K562 (cell line): ENCODE results near the gene BAG5. TPM values are rescaled to one million over a fixed set of nuclear protein-coding genes. Genes with fewer than 3 reads are reported as not detected.
A peak's percentile ranks its signal among the peaks of the same experiment; 100 is the strongest.

ENCODE experiments used
- ATAC-seq: fragments of 200-7000 bp; cut with Tn5 transposase; 3 replicates; pipeline ENCODE4 v1.9.1; 2020; ENCODE audit warnings: moderate library complexity
- BruUV-seq: library from RNA; stranded (reverse); fragments of 400-500 nt; replicated peaks from 2 replicates; lab custom pipeline; 2021; lab: Mats Ljungman, UMichigan
- CTCF ChIA-PET: fragments of 300-600 bp; formaldehyde crosslinking; extraction: SDS; loops from one replicate; lab custom pipeline; 2021; ENCODE audit warnings: low intra/inter-chr PET ratio; lab: Yijun Ruan, JAX
- POLR2A ChIA-PET: fragments of 300-600, 350-650 bp; sonication (Branson Sonifier 250); formaldehyde crosslinking; extraction: SDS; loops from one replicate; lab custom pipeline; 2021; ENCODE audit warnings: antibody characterized with exemption, inconsistent platforms; lab: Yijun Ruan, JAX
- DNase-seq, 4 experiments: peaks; one replicate each; pipeline versions ENCODE4 v3.0.0 to v3.0.0-alpha.2; 2011 to 2018; ENCODE audit warnings: low spot score in 3 of 4, mixed read lengths in 3 of 4; ENCODE audit errors: extremely low read depth in 1 of 4
- FAIRE-seq: peaks from 2 replicates; lab custom pipeline; 2011; peaks lifted over from hg19 to GRCh38; lab: Jason Lieb, UNC
- H2AFZ ChIP-seq: 2 replicates; pipeline ENCODE4 v1.6.0; 2011; ENCODE audit warnings: low read depth, low read length, control low read depth, inconsistent platforms
- H3K27ac ChIP-seq: fragments of 200-600 bp; 3 replicates; pipeline ENCODE4 v1.8.0; 2011; ENCODE audit warnings: low read depth, mild to moderate bottlenecking, control low read depth, inconsistent platforms, low read length, moderate library complexity, mixed read lengths; ENCODE audit errors: extremely low read depth
- H3K27me3 ChIP-seq, 2 experiments: fragments of 300-600 bp in 1 of 2; 2 replicates in 1 of 2; 3 replicates in 1 of 2; pipeline versions ENCODE4 v1.6.0 to v1.8.0; 2011; ENCODE audit warnings: inconsistent platforms in 2 of 2, low read length in 2 of 2, mild to moderate bottlenecking in 1 of 2, mixed read lengths in 1 of 2, moderate library complexity in 1 of 2; ENCODE audit not compliant: control insufficient read depth in 2 of 2, insufficient read depth in 2 of 2
- H3K36me3 ChIP-seq: fragments of 300-600 bp; 3 replicates; pipeline ENCODE4 v1.8.0; 2011; ENCODE audit warnings: mild to moderate bottlenecking, low read length, inconsistent platforms; ENCODE audit not compliant: control insufficient read depth, insufficient read depth
- H3K4me1 ChIP-seq, 2 experiments: fragments of 200-600 bp in 1 of 2; replicated peaks in 1 of 2; 2 replicates in 1 of 2; 3 replicates in 1 of 2; pipeline versions ENCODE4 v1.5.1 to v1.8.0; 2011; ENCODE audit warnings: inconsistent platforms in 2 of 2, low read length in 2 of 2, mild to moderate bottlenecking in 1 of 2, mixed read lengths in 1 of 2, moderate library complexity in 1 of 2; ENCODE audit not compliant: control insufficient read depth in 2 of 2, insufficient read depth in 2 of 2
- H3K4me2 ChIP-seq: 2 replicates; pipeline ENCODE4 v1.6.1; 2011; ENCODE audit warnings: low read length, control low read depth, inconsistent platforms, mixed read lengths; ENCODE audit not compliant: insufficient read depth
- H3K4me3 ChIP-seq: fragments of 200-600 bp; sonication (generic), shearing (Covaris generic); 2 replicates; pipeline ENCODE4 v1.5.1; 2016; ENCODE audit warnings: control low read depth, inconsistent platforms
- H3K79me2 ChIP-seq: fragments of 200-600 bp; 3 replicates; pipeline ENCODE4 v1.8.0; 2011; ENCODE audit warnings: low read length, inconsistent platforms; ENCODE audit not compliant: control insufficient read depth, insufficient read depth
- H3K9ac ChIP-seq, 2 experiments: 2 replicates each; pipeline versions ENCODE4 v1.6.0 to v1.6.1; 2011; ENCODE audit warnings: low read depth in 2 of 2, low read length in 2 of 2, control low read depth in 1 of 2, inconsistent platforms in 1 of 2, mild to moderate bottlenecking in 1 of 2, mixed read lengths in 1 of 2; ENCODE audit not compliant: insufficient read depth in 1 of 2
- H3K9me1 ChIP-seq: one replicate; pipeline ENCODE4 v1.6.0; 2011; ENCODE audit warnings: inconsistent platforms, mild to moderate bottlenecking, low read length, moderate library complexity; ENCODE audit not compliant: control insufficient read depth, insufficient read depth
- H3K9me3 ChIP-seq: replicated peaks from 2 replicates; pipeline ENCODE4 v1.5.1; 2011; ENCODE audit warnings: low read depth, low read length, inconsistent platforms; ENCODE audit not compliant: control insufficient read depth, insufficient read depth
- H4K20me1 ChIP-seq: replicated peaks from 2 replicates; pipeline ENCODE4 v1.6.1; 2011; ENCODE audit warnings: low read length, inconsistent platforms, mixed read lengths; ENCODE audit not compliant: control insufficient read depth, insufficient read depth
- EGR1 ChIP-seq: fragments of 450-650 bp; conservative IDR thresholded peaks from 2 replicates; pipeline ENCODE4 v1.6.1; 2017; ENCODE audit warnings: mild to moderate bottlenecking
- FOSL1 ChIP-seq: fragments of 200-800 bp; sonication (Bioruptor generic); conservative IDR thresholded peaks from 2 replicates; pipeline ENCODE4 v1.6.1; 2016; ENCODE audit warnings: missing genetic modification characterization, missing compliant biosample characterization
- JUND ChIP-seq, 2 experiments: IDR thresholded peaks; 2 replicates in 1 of 2; 3 replicates in 1 of 2; pipeline ENCODE4 v1.6.1; 2011; ENCODE audit warnings: borderline replicate concordance in 2 of 2, low read depth in 2 of 2, low read length in 2 of 2, improper control_type of control experiment in 1 of 2, missing biosample characterization in 1 of 2, missing genetic modification characterization in 1 of 2, missing genetic modification reagents in 1 of 2
- KLF10 ChIP-seq: fragments of 250-450 bp; sonication (Bioruptor Pico); IDR thresholded peaks from 2 replicates; pipeline ENCODE4 v1.6.1; 2021; ENCODE audit warnings: matching md5 sums
- MBD1 ChIP-seq: fragments of 250-450 bp; sonication (Bioruptor Pico); IDR thresholded peaks from 2 replicates; pipeline ENCODE4 v1.8.0; 2022; ENCODE audit warnings: inconsistent platforms
- MCM3 ChIP-seq: fragments of 450-650 bp; IDR thresholded peaks from 2 replicates; pipeline ENCODE4 v1.6.1; 2016
- SUPT5H ChIP-seq: fragments of 450-650 bp; IDR thresholded peaks from 2 replicates; pipeline ENCODE4 v1.6.1; 2016
- WGBS: fragments of 100-300 bp; shearing (Covaris generic); methylation state at CpG from one replicate; pipeline ENCODE4 v1.1.6; 2016; ENCODE audit warnings: low coverage, mixed read lengths; ENCODE audit not compliant: insufficient coverage; ENCODE audit errors: missing lambda C conversion rate; 5-methylcytosine and 5-hydroxymethylcytosine counted together
- in situ Hi-C: fragments of 300-500 bp; cut with MboI; formaldehyde crosslinking; loops from 4 replicates; pipeline ENCODE4 v1.15.0; 2018; ENCODE audit warnings: inconsistent platforms, mixed read lengths
- intact Hi-C: fragments of 100-400 bp; cut with micrococcal nuclease; formaldehyde crosslinking; loops from 2 replicates; pipeline ENCODE4 v1.14.2; 2022
- polyA plus RNA-seq, 8 experiments: library from polyadenylated mRNA; depleted of rRNA in 4 of 8; stranded (reverse) in 5 of 8; unstranded in 3 of 8; fragments of >200 nt; fragmentation: Nextera tagmentation in 2 of 8; fragmentation: Illumina TruSeq in 1 of 8; extraction: Ambion mirVana in 2 of 8; extraction: Trizol in 1 of 8; gene quantifications; 2 replicates each; pipeline versions ENCODE4 v1.2.1 to v1.2.3, GENCODE V29; 2011 to 2014; ENCODE audit warnings: inconsistent platforms in 1 of 8, missing spikeins in 1 of 8
- total RNA-seq, 7 experiments: library from RNA; depleted of rRNA in 6 of 7; stranded (reverse); fragments of >200 nt in 6 of 7; fragmentation: Illumina TruSeq in 2 of 7; extraction: Trizol in 2 of 7; gene quantifications; 2 replicates each; pipeline versions ENCODE4 v1.2.1 to v1.2.3, GENCODE V29; 2011 to 2021; ENCODE audit warnings: low replicate concordance in 1 of 7
- TF ChIP-seq, protein P1 (sequence below): sonication (generic); formaldehyde crosslinking; IDR thresholded peaks from 2 replicates; pipeline ENCODE4 v1.8.1; 2022; ENCODE audit warnings: missing genetic modification reagents
- TF ChIP-seq, protein P2 (sequence below), 2 experiments: fragments of 450-650 bp in 1 of 2; sonication (generic) in 1 of 2; formaldehyde crosslinking in 1 of 2; IDR thresholded peaks in 1 of 2; conservative IDR thresholded peaks in 1 of 2; 2 replicates each; pipeline versions ENCODE4 v1.6.1 to v1.8.1; 2016 to 2023; ENCODE audit warnings: mild to moderate bottlenecking in 2 of 2, moderate library complexity in 2 of 2, inconsistent platforms in 1 of 2, missing genetic modification reagents in 1 of 2
- TF ChIP-seq, protein P3 (sequence below): fragments of 450-650 bp; formaldehyde crosslinking; IDR thresholded peaks from 2 replicates; pipeline ENCODE4 v1.4.0; 2020; ENCODE audit warnings: mild to moderate bottlenecking, mixed read lengths

The BAG5 gene
- total and polyA plus RNA-seq, 9 of the 15 experiments (the other 6 are each of a cell fraction or from before 2014, with no cell fraction given) = 7.9 to 21.4 (median 13.2) TPM

- Histone ChIP-seq H3K4me2 (no peak overlapping the region), H2AFZ (no peak overlapping the region), H3K27ac (no peak overlapping the region), H4K20me1 (no peaks in the 10 kb centered on the region), H3K36me3 (no peaks in the 10 kb centered on the region), H3K9ac (no peak overlapping the region; a peak in 1 of 4 replicates), H3K4me1 (no peaks in the 10 kb centered on the region; a peak in 1 of 5 replicates), H3K9me3 (no peaks in the 10 kb centered on the region), H3K79me2 (no peaks in the 10 kb centered on the region), H3K27me3 (no peaks in the 10 kb centered on the region), H3K4me3 (no peak overlapping the region), H3K9me1 (no peaks in the 10 kb centered on the region)
- no peak for TF ChIP-seq MBD1 (CRISPR knock-in tag)
- peak; percentile 77 for TF ChIP-seq FOSL1 (tag)
- TF ChIP-seq, protein P1, sequence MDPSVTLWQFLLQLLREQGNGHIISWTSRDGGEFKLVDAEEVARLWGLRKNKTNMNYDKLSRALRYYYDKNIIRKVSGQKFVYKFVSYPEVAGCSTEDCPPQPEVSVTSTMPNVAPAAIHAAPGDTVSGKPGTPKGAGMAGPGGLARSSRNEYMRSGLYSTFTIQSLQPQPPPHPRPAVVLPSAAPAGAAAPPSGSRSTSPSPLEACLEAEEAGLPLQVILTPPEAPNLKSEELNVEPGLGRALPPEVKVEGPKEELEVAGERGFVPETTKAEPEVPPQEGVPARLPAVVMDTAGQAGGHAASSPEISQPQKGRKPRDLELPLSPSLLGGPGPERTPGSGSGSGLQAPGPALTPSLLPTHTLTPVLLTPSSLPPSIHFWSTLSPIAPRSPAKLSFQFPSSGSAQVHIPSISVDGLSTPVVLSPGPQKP (CRISPR knock-in tag) = no peak
- TF ChIP-seq MCM3 = no peak
- peak; percentile 66 for TF ChIP-seq JUND (IDR thresholded peaks at IDR 0.05; ENCODE audit: borderline replicate concordance, low read depth, low read length)
- no peak; the same call in 2 of the 3 replicates for TF ChIP-seq JUND (tag; IDR thresholded peaks at IDR 0.05; ENCODE audit: borderline replicate concordance, low read depth, low read length)
- no peak for TF ChIP-seq KLF10 (CRISPR knock-in tag)
- TF ChIP-seq, protein P2, sequence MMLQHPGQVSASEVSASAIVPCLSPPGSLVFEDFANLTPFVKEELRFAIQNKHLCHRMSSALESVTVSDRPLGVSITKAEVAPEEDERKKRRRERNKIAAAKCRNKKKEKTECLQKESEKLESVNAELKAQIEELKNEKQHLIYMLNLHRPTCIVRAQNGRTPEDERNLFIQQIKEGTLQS (IDR thresholded peaks at IDR 0.05) = peak; percentile 69
- TF ChIP-seq, protein P2 (CRISPR knock-in tag; conservative IDR thresholded peaks at IDR 0.05) = no peak
- peak; percentile 34 for TF ChIP-seq EGR1
- TF ChIP-seq SUPT5H = no peak
- TF ChIP-seq, protein P3, sequence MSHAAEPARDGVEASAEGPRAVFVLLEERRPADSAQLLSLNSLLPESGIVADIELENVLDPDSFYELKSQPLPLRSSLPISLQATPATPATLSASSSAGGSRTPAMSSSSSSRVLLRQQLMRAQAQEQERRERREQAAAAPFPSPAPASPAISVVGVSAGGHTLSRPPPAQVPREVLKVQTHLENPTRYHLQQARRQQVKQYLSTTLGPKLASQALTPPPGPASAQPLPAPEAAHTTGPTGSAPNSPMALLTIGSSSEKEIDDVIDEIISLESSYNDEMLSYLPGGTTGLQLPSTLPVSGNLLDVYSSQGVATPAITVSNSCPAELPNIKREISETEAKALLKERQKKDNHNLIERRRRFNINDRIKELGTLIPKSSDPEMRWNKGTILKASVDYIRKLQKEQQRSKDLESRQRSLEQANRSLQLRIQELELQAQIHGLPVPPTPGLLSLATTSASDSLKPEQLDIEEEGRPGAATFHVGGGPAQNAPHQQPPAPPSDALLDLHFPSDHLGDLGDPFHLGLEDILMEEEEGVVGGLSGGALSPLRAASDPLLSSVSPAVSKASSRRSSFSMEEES (CRISPR knock-in tag) = no peak
- intact Hi-C loops (no loop called here), in situ Hi-C loops (no loop called here)
- peak; percentile 23 to 51 (median 32) for DNase-seq
- WGBS = 69% methylated on average over 8 of the region's 10 CpGs
- 0 out of 3 replicates have a peak, but pooled peaks have one; percentile 52 for ATAC-seq
- no TSS peak for BruUV-seq
- FAIRE-seq = no peak
- ChIA-PET POLR2A (interaction anchor here (0.9 kb wide), 1 partner anchor 9 kb away, joined by 3 read pairs; no protein-coding TSS in a partner anchor), CTCF (interaction anchor here (0.6 kb wide), 1 partner anchor 26 kb away, joined by 3 read pairs; no protein-coding TSS in a partner anchor)
These were observed 35.3 kb upstream of the BAG5 start for GRCh38 chr14:103597623-103598377.
